HG03571 (cell line): ENCODE results near the gene RNF31.
A peak's percentile ranks its signal among the peaks of the same experiment; 100 is the strongest.

Experiments
- ATAC-seq: cut with Tn5 transposase; IDR thresholded peaks from one replicate; pipeline ENCODE4 v1.9.1; 2021; ENCODE audit not compliant: unreplicated experiment

The RNF31 gene

GRCh38 chr14:24159777-24160498, 12.6 kb downstream of the RNF31 start:
- ATAC-seq = no peak

GRCh38 chr14:24160499-24160849, 13.2 kb downstream of the RNF31 start:
- no peak for ATAC-seq

- peak; percentile 64 for ATAC-seq
These were observed 13.8 kb downstream of the RNF31 start, which contains the start of gene IRF9 for GRCh38 chr14:24160850-24161804. Gene IRF9 (plus strand): TSS chr14:24161265. CDS start chr14:24162145, 880 bp downstream.

- no peak for ATAC-seq
These were observed 14.8 kb downstream of the RNF31 start for GRCh38 chr14:24162093-24162492.

- no peak for ATAC-seq
These were observed 17.3 kb downstream of the RNF31 start for GRCh38 chr14:24164518-24164991.

GRCh38 chr14:24165785-24166184, 18.5 kb downstream of the RNF31 start:
- ATAC-seq = no peak

- no peak for ATAC-seq
These were observed 20.3 kb downstream of the RNF31 start for GRCh38 chr14:24167469-24168114.

GRCh38 chr14:24171422-24172260, 24.3 kb downstream of the RNF31 start, which contains the start of gene REC8:
Gene REC8 (plus strand): TSS chr14:24172080. CDS start chr14:24172553, 473 bp downstream.
- peak; percentile 87 for ATAC-seq

- ATAC-seq = no peak
These were observed 25.1 kb downstream of the RNF31 start for GRCh38 chr14:24172261-24172860.

- no peak for ATAC-seq
These were observed 25.6 kb downstream of the RNF31 start for GRCh38 chr14:24172871-24173281.

GRCh38 chr14:24176599-24176998, 29.3 kb downstream of the RNF31 start:
- no peak for ATAC-seq

- no peak for ATAC-seq
These were observed 29.9 kb downstream of the RNF31 start for GRCh38 chr14:24177041-24177825.

GRCh38 chr14:24177891-24178290, 30.6 kb downstream of the RNF31 start:
- ATAC-seq = no peak

- ATAC-seq = no peak
These were observed 31.3 kb downstream of the RNF31 start for GRCh38 chr14:24178399-24179178.

GRCh38 chr14:24179294-24179960, 32.1 kb downstream of the RNF31 start:
- no peak for ATAC-seq

GRCh38 chr14:24179961-24180796, 32.9 kb downstream of the RNF31 start:
- ATAC-seq = no peak
